ENCODE results near the gene CRKL. TPM values are rescaled to one million over a fixed set of nuclear protein-coding genes. Genes with fewer than 3 reads are reported as not detected.

The CRKL gene
- total and polyA plus RNA-seq, 2 of the 4 experiments (the other 2 are of a cell fraction) = 20.6 to 35.5 TPM

- Histone ChIP-seq H3K23ac (ENCODE audit: low read depth, low read length) (no peak overlapping the region), H3K4me3 (ENCODE audit: insufficient read depth, low read depth, low read length) (no peak overlapping the region), H3K56ac (ENCODE audit: extremely low read depth, insufficient read depth, low read length) (no peak overlapping the region), H2AK5ac (ENCODE audit: low read depth, low read length) (no peak overlapping the region), H4K20me1 (ENCODE audit: insufficient read depth, low read length) (peaks cover 7% of the 10 kb centered on the region; the same call in 1 of the 2 replicates), H3K4me1 (ENCODE audit: control insufficient read depth, insufficient read depth, low read length) (peaks cover 3% of the 10 kb centered on the region; the same call in 1 of the 2 replicates), H3K79me1 (ENCODE audit: low read depth in 1 of 2, low read length in 2 of 2) (peaks cover 12 to 33% of the 10 kb centered on the region in 2 experiments), H4K91ac (ENCODE audit: insufficient read depth, low read depth, low read length) (no peak overlapping the region), H2BK5ac (ENCODE audit: low read depth, low read length, poor library complexity, severe bottlenecking) (no peak overlapping the region), H4K8ac (ENCODE audit: low read depth in 2 of 2, low read length in 2 of 2) (no peak overlapping the region), H4K5ac (ENCODE audit: low read depth, low read length) (no peak overlapping the region), H3K14ac (replicated peaks; ENCODE audit: low read depth, low read length) (no peak overlapping the region), H3K4ac (ENCODE audit: low read depth, low read length) (no peak overlapping the region), H3K9me1 (ENCODE audit: insufficient read depth, low read length) (peaks cover 14% of the 10 kb centered on the region), H3K27me3 (ENCODE audit: control insufficient read depth, insufficient read depth, low read length) (no peaks in the 10 kb centered on the region), H2BK120ac (ENCODE audit: low read depth, low read length) (no peak overlapping the region), H3K9me3 (ENCODE audit: control insufficient read depth, insufficient read depth, low read length) (no peaks in the 10 kb centered on the region), H2AK9ac (replicated peaks; ENCODE audit: low read depth, low read length, poor library complexity) (no peak overlapping the region), H2BK15ac (ENCODE audit: low read depth, low read length) (no peak overlapping the region), H3K4me2 (ENCODE audit: low read depth, low read length) (no peak overlapping the region), H3K27ac (ENCODE audit: insufficient read depth, low read length) (no peak overlapping the region), H3K9ac (ENCODE audit: low read depth, low read length) (no peak overlapping the region), H3K36me3 (ENCODE audit: control insufficient read depth, insufficient read depth, low read length) (peaks cover 29% of the 10 kb centered on the region), H2AFZ (replicated peaks; ENCODE audit: low read length, poor library complexity) (no peak overlapping the region), H3K18ac (ENCODE audit: low read depth, low read length) (no peak overlapping the region), H2BK20ac (ENCODE audit: low read depth, low read length) (no peak overlapping the region)
- in situ Hi-C loops (cut with MboI; ENCODE audit: low sequenced_read_pairs) = no loop called here
- WGBS, 2 experiments (ENCODE audit: extremely low coverage in 2 of 2, insufficient read length in 1 of 2) = 100% methylated on average over 1 of the region's 3 CpGs; no CpG with 5 or more reads in 1 of the 2 experiments
- ATAC-seq (ENCODE audit: low read depth) (no peak), DNase-seq (no peak)
- dilution Hi-C loops (cut with HindIII; ENCODE audit: low sequenced_read_pairs, unreplicated experiment) = no loop called here
- ChIA-PET POLR2A (ENCODE audit: unreplicated experiment) (no interaction called here), CTCF (interaction anchor here (1.0 kb wide), 1 partner anchor 13 kb away, joined by 3 read pairs; no protein-coding TSS in a partner anchor)
- TF ChIP-seq ELK1 (IDR thresholded peaks at IDR 0.05; ENCODE audit: borderline replicate concordance, low read depth, low read length) = no peak
- TF ChIP-seq BHLHE40 (IDR thresholded peaks at IDR 0.05; ENCODE audit: low read depth, low read length) = no peak
- no peak for TF ChIP-seq RFX5 (IDR thresholded peaks at IDR 0.05; ENCODE audit: low read depth, low read length)
- no peak for TF ChIP-seq CHD1 (IDR thresholded peaks at IDR 0.05; ENCODE audit: low read depth, low read length)
- TF ChIP-seq SMC3 (IDR thresholded peaks at IDR 0.05; ENCODE audit: low read depth, low read length) = no peak
- no peak for TF ChIP-seq RCOR1 (IDR thresholded peaks at IDR 0.05; ENCODE audit: insufficient replicate concordance, low read length)
- BruUV-seq (replicated peaks) = no TSS peak
- intact Hi-C loops (cut with micrococcal nuclease) = no loop called here
These were observed 44.0 kb upstream of the CRKL start for GRCh38 chr22:20873214-20873613.

All from IMR-90 (cell line).